Activated T-helper 1 cell treated with anti-CD3 and anti-CD28 coated beads, Interleukin-2, amount 50 U/mL, for 16 hours (primary cell): ENCODE results near the gene UBAP1L.
"Not testable (repeated sequence)": the region's sequence is repeated elsewhere in the genome, so short reads cannot be mapped to it uniquely, and the experiment has no call there.

Experiments
- DNase-seq, 2 donors: peaks; one replicate each; pipeline ENCODE4 v3.0.0-alpha.2; 2020; ENCODE audit warnings: low read depth in 1 of 2, low spot score in 1 of 2

Gene UBAP1L

DNA sequence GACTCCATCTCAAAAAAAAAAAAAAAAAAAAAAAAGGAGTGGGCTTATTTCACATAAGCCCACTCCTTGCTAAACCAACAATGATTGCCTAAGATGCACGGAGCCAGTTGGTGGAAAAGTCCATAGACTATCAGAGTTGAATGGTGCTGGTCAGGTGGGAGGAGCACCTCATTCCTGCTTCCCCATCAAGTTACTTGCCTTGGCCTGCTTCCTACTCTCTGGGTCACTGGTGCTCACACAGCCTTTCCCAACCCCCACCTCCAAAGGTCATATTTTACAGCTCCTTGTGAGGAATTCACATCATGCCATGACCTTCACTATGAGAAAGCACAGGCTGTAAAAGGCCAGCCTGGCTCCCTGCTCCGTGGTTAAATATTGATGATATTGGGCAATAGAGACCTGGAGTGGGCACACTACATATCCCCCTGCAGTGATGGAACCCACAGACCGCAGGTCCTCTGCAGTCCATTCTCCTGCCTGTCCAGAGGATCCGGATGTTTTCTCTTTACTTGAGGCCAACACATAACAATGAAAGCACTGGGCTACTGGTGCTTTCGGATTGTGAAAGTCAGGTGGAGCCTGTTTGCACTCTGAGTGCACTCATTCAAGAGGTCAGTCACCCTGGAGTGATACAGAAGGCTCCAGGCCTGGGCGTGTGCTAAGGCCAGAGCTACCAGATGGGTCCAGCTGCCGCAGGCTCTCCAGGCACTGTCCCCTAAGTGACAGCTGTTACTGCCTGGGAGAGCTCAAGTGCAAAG is 70.1 kb downstream of the UBAP1L start, which contains the start of gene SLC51B:
Gene SLC51B (plus strand): TSS at position 664 of the 758 bp plus-strand sequence. CDS start 4,618 bp downstream, outside the sequence.
- DNase-seq, result no peak

DNA sequence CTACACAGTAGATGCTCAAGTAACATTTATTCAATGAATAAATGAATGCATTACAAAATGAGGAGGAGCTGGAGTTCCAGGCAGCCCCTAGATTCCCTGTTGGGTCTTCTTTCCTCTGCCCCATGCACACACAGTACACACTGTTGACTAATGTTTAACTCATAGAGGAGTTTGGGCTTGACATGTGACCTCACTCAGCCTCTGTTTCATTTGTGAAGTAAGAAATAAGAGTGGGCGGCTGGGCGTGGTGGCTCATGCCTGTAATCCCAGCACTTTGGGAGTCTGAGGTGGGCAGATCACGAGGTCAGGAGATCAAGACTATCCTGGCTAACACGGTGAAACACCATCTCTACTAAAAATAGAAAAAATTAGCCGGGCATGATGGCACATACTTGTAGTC is 70.8 kb downstream of the UBAP1L start:
- DNase-seq, result not testable (repeated sequence)

- DNase-seq, result no peak
Measured at GRCh38 chr15:65042776-65043327, 72.1 kb downstream of the UBAP1L start.
